SU-DHL-6 (cell line): ENCODE measurements around the gene YTHDF1.

Experiments
- H2AFZ ChIP-seq: fragments of 200-600 bp; sonication (generic); 2 replicates; pipeline ENCODE4 v1.6.1; 2014; ENCODE audit warnings: low read depth, mild to moderate bottlenecking, moderate library complexity, mixed read lengths, antibody characterized with exemption, low read length; ENCODE audit not compliant: severe bottlenecking
- H3F3A ChIP-seq: fragments of 200-600 bp; shearing (Covaris generic); 2 replicates; pipeline ENCODE4 v1.6.0; 2016; ENCODE audit warnings: antibody characterized with exemption, mild to moderate bottlenecking; ENCODE audit not compliant: insufficient read depth
- H3K27ac ChIP-seq: fragments of 200-600 bp; sonication (generic); 2 replicates; pipeline ENCODE4 v1.5.1; 2016; ENCODE audit warnings: low read depth, mild to moderate bottlenecking, low read length, moderate library complexity, mixed read lengths
- H3K27me3 ChIP-seq: fragments of 200-600 bp; sonication (generic), shearing (Covaris generic); 2 replicates; pipeline ENCODE4 v1.6.0; 2014; ENCODE audit warnings: mild to moderate bottlenecking, low read length
- H3K36me3 ChIP-seq: fragments of 200-600 bp; sonication (generic); 2 replicates; pipeline ENCODE4 v1.6.1; 2014; ENCODE audit warnings: mild to moderate bottlenecking, low read length, mixed read lengths
- H3K4me2 ChIP-seq: fragments of 300-600, 200-600 bp; shearing (Covaris generic), sonication (generic); 2 replicates; pipeline ENCODE4 v1.6.0; 2014; ENCODE audit warnings: low read length, low read depth, mild to moderate bottlenecking; ENCODE audit not compliant: poor library complexity, severe bottlenecking
- H3K4me3 ChIP-seq: fragments of 200-600 bp; sonication (generic); 2 replicates; pipeline ENCODE4 v1.5.1; 2014; ENCODE audit warnings: antibody characterized with exemption, low read length, mild to moderate bottlenecking, mixed read lengths; ENCODE audit not compliant: insufficient read depth, poor library complexity, severe bottlenecking
- H3K79me2 ChIP-seq: fragments of 200-600 bp; sonication (generic); 2 replicates; pipeline ENCODE4 v1.6.1; 2014; ENCODE audit warnings: mild to moderate bottlenecking, low read length, moderate library complexity; ENCODE audit not compliant: insufficient read depth
- H3K9ac ChIP-seq: fragments of 200-600 bp; sonication (generic); 2 replicates; pipeline ENCODE4 v1.7.0; 2014; ENCODE audit warnings: mild to moderate bottlenecking, low read length
- H3K9me2 ChIP-seq: fragments of 200-600 bp; sonication (generic); replicated peaks from 2 replicates; pipeline ENCODE4 v1.6.1; 2014; ENCODE audit warnings: low read length; ENCODE audit not compliant: insufficient read depth
- H3K9me3 ChIP-seq: fragments of 200-600 bp; sonication (generic); 2 replicates; pipeline ENCODE4 v1.6.1; 2014; ENCODE audit warnings: low read length, mixed read lengths; ENCODE audit not compliant: insufficient read depth
- H4K20me1 ChIP-seq: fragments of 200-600 bp; sonication (generic); 2 replicates; pipeline ENCODE4 v1.6.1; 2014; ENCODE audit warnings: low read depth, mild to moderate bottlenecking, antibody characterized with exemption, low read length, moderate library complexity, mixed read lengths
- CTCF ChIP-seq: fragments of 200-600 bp; sonication (generic); IDR thresholded peaks from one replicate; pipeline ENCODE4 v1.5.1; 2017; ENCODE audit warnings: antibody characterized with exemption, mild to moderate bottlenecking, low read length, moderate library complexity; ENCODE audit not compliant: insufficient read depth, poor library complexity, severe bottlenecking
- EZH2phosphoT487 ChIP-seq: fragments of 200-600 bp; sonication (generic), shearing (Covaris generic); conservative IDR thresholded peaks from 2 replicates; pipeline ENCODE4 v1.6.1; 2018; ENCODE audit warnings: mild to moderate bottlenecking, antibody characterized with exemption, low read length, moderate library complexity, mixed read lengths

The YTHDF1 gene

GRCh38 chr20:63196768-63197470, 19.0 kb downstream of the YTHDF1 start:
- TF ChIP-seq CTCF (no peak), EZH2phosphoT487 (no peak)
- H3K36me3 ChIP-seq = no peaks in the 10 kb centered on the region
- H4K20me1 ChIP-seq = peaks cover 25% of the 10 kb centered on the region
- H3K79me2 ChIP-seq = peaks cover 49% of the 10 kb centered on the region
- no peaks in the 10 kb centered on the region for H3F3A ChIP-seq
- H3K27me3 ChIP-seq = no peaks in the 10 kb centered on the region
- H3K27ac ChIP-seq = no peak overlapping the region
- no peak overlapping the region for H2AFZ ChIP-seq
- no peak overlapping the region for H3K9ac ChIP-seq
- H3K9me2 ChIP-seq = no peaks in the 10 kb centered on the region
- H3K9me3 ChIP-seq = no peaks in the 10 kb centered on the region
- H3K4me3 ChIP-seq = no peak overlapping the region
- H3K4me2 ChIP-seq = no peak overlapping the region

- Histone ChIP-seq H3F3A (no peaks in the 10 kb centered on the region), H2AFZ (no peak overlapping the region), H3K27ac (no peak overlapping the region), H3K4me2 (no peak overlapping the region), H3K9me2 (no peaks in the 10 kb centered on the region), H3K36me3 (no peaks in the 10 kb centered on the region), H4K20me1 (peaks cover 17% of the 10 kb centered on the region; the same call in 1 of the 2 replicates), H3K27me3 (no peaks in the 10 kb centered on the region), H3K9me3 (no peaks in the 10 kb centered on the region), H3K4me3 (no peak overlapping the region), H3K9ac (no peak overlapping the region), H3K79me2 (peaks cover 28% of the 10 kb centered on the region)
- no peak for TF ChIP-seq EZH2phosphoT487
- no peak for TF ChIP-seq CTCF
Observed at GRCh38 chr20:63194797-63195173, 21.1 kb downstream of the YTHDF1 start.

GRCh38 chr20:63194007-63194796, 21.7 kb downstream of the YTHDF1 start:
- Histone ChIP-seq H2AFZ (no peak overlapping the region), H3K4me2 (no peak overlapping the region), H3K9ac (no peak overlapping the region), H3K9me2 (no peaks in the 10 kb centered on the region), H4K20me1 (peaks cover 17% of the 10 kb centered on the region; the same call in 1 of the 2 replicates), H3K4me3 (no peak overlapping the region), H3K79me2 (peaks cover 22% of the 10 kb centered on the region), H3K36me3 (no peaks in the 10 kb centered on the region), H3K27me3 (no peaks in the 10 kb centered on the region), H3F3A (no peaks in the 10 kb centered on the region), H3K27ac (no peak overlapping the region), H3K9me3 (no peaks in the 10 kb centered on the region)
- no peak for TF ChIP-seq EZH2phosphoT487
- no peak for TF ChIP-seq CTCF
